NCI-H2107 (cell line): ENCODE data around the gene DLD.
"Not testable (repeated sequence)": the region's sequence is repeated elsewhere in the genome, so short reads cannot be mapped to it uniquely, and the experiment has no call there.

Source experiments
- DNase-seq: peaks from one replicate; lab custom pipeline; 2025; lab: John Stamatoyannopoulos, UW

DLD gene

DNA sequence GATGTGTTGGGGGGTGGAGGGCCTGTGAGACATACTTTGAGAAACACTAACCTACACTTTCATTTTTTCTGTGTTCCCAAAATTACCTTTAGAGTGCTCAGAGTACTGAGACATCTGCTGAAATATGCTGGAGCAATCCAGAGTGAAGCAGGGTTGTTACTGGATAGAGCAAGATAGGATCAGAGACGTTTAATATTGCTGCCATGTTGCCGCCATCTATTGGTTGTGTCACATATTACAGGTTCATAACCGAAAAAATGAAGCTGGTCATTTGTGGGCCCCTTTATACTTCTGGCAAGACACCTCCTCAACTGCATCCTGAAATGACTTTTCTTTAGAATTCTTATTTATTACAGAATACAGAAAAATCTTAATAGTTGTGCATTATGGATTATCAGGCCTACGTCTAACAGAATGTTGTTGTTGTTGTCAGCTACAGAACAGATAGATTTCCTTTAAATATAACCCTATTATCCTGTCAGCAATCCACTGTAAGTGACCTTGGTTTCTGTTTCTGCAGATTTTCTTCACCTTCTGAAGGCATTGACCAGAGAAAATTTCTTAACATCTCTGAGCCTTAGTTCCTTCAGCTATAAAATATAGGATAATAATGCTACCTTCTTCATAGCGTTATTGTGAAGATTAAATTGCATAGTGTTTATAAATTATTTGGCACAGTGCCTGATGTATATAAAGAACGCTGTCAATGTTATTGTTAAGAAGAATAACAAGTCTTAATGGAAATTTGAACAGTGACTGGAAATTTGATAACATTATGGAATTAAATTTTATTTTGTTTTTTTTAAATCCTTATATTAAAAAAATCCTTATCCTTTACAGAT, 16.2 kb upstream of the DLD start:
- DNase-seq = peak; percentile 4

DNA sequence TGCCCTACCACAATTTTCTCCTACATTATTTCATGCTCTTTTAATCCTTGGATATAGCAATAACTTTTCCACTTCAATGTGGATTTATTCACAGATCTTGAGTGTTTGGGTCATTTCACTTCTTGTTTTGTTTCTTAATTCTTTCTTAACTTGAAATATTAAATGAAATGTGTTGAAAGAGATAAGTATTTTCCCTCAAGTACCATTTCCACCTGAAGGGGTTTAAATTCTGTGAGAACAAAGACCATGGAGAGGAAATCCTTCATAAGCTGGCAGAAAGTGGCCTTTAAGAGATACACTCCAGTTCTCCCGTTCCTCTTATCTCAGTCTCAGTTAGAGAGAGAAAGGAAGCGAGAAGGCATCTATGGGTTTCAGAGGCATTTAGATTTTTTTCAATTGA, 14.1 kb upstream of the DLD start:
- DNase-seq = no peak

DNA sequence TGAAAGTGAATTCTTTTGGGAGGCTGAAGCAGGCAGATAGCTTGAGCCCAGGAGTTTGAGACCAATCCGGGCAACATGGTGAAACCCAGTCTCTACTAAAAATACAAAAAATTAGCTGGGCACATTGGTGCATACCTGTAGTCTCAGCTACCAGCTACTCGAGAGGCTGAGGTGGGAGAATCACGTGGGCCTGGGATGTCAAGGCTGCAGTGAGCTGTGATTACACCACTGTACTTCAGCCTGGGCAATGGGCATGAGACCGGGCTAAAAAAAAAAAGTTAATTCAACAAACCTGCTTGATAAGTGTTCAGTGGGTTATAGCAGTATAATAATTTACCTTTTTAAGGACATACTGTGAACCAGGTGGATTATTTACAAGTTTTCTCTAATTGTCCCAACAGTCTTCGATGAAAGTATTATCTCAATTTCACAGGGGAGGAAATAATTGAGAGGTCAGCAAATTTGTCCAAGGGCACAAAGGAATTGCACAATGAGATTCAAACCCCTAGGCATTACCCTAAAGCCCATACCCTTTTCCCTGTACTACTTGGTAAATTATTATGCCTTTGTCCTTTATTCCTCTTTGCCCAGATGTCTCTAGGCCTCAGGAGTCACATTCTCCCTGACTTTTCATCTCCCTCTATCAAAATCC, 13.1 kb upstream of the DLD start:
- no peak for DNase-seq

DNA sequence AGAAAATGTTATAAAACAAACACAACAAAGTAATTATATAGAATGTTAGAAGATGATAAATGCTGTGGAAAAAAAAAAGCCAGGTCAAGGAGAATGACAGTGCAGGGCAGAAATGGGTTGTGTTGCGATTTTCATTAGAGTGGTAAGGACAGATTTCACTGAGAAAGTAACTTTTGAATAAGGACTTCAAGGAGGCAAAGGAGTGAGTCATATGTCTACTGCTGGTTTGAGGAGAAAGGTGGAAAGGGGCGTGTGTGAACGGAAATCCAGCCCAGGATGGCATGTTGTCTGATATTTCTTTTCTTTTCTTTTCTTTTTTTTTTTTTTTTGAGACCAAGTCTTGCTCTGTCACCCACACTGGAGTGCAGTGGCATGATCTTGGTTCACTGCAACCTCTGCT, 12.3 kb upstream of the DLD start:
- DNase-seq = no peak

DNA sequence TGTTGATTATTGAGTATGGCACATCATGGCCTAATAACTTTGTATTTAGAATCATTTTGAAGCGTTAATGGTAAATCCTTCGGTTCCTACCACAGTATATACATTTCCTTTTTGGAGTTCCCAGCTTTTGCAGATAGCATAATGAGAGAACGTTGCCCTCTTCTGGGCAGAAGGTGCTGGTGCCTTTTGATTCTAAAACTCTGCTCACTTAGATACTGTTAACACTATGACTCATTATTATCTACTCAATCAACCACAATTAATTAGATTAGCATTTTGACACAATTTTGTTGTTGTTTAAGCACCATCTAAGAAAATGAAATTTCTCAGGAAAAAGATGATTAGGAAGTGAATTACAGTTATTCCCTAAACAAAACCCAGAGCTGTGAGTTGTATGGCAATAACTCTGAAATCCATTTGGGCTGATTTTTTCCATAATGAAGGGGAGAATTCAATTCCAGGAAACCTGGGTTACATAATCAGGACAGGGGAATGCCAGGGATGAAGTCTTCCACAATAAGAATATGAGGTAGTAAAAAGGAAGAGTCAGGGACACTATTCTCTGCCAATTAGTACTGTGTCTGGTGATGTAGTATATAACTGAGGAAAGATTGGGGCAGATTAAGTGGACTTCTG, 11.5 kb upstream of the DLD start:
- DNase-seq = peak; percentile 3

DNA sequence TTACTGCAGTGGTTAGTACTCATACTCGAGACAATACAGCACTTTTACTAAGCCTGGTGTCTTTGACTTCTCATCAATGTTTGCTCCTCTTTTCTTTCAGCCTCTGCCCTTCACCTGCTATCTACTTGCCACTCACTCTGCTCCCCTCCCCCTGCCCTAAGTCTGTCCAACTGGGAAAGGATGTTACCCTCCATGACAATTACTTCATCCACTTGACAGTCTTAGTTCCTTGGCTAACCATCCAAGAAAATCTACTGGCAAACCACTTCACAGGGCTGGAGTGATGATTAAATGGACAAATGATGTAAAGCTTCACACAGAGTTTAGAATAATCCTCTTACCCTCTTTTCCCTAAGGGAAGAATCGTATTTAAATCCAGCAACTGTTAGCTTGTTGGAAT, 8.2 kb upstream of the DLD start:
- no peak for DNase-seq

DNA sequence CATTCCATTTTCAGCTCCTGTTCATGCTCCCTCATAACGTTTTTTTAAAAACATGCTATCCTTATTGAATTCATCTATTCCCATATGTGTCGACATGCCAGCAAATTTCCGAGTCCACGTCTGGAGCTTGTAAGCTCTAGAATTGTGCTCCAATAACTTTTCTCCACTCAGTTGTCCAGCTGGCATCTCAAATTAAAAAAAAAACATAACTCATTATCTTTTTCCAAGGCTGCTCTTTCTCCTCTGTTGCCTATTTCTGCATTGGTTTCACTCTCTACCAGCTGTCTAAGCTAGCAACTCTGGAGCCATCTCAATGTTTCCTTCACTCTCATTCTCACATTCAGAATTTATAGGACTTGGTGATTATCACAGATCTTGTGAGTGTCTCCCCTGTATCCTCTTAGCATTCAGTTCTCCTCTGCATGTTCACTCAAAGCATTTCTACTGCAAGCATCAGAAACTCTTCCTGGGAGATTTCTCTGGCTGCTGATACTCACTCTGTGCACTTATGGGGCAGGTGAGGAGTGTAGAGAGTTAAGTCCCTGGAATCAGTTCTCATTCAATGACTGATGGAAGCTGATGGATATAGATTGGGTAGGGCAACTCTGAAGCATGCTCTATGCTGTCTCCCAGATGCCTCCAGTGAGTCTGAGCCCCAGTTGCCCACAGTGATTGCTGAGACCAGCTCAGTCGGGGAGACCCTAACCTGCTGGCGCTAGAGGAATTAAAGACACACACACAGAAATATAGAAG, 6.7 kb upstream of the DLD start:
- DNase-seq = no peak

DNA sequence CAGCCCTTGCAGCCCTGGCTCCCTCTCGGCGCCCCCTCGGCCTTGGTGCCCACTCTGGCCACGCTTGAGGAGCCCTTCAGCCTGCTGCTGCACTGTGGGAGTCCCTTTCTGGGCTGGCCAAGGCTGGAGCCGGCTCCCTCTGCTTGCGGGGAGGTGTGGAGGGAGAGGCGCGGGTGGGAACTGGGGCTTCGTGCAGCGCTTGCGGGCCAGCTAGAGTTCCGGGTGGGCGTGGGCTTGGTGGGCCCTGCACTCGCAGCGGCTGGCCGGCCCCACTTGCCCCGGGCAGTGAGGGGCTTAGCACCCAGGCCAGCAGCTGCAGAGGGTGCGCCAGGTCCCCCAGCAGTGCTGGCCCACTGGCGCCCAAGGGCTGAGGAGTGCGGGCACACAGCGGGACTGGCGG, 3.2 kb upstream of the DLD start:
- DNase-seq = not testable (repeated sequence)

DNA sequence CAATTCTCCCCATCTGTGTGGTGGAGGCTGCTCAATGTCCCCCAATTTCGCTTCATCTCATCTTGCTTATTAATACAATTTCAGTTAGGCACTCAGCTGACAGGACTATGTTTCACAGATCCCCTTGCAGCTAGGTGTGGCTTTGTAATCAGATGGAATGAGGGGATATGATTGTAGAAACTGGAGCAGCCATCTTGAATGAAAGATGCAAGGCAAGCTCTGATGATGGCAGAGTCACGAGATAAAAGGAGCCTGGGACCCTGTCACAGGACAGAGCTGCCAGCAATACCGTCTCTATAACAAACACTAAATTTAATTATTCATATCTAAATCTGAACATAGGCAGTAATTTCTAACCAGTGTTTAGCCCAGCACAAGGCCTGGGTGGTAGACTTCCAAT, 991 bp upstream of the DLD start:
- DNase-seq = no peak

DNA sequence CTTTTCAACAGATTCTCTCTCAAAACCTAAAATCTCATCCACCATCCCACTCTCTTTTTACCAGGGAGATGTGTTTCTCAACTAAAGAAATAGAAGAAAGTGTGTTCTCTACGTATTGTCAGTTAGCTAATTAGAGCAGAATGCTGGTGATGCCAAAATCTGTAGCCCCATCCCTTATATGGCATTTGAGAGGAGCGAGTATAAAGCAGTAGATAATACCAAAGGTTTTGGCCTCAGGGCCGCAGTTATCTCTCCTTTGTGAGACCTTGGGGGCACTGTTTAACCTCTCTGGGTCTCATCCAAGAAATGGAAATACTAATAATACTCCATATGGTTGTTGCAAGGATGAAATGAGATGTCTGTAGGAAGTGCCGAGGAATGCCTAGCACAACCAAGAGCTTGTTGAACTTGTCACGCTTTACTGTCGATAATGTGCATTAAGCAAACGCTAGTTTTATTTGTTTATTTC, 456 bp upstream of the DLD start:
- no peak for DNase-seq

DNA sequence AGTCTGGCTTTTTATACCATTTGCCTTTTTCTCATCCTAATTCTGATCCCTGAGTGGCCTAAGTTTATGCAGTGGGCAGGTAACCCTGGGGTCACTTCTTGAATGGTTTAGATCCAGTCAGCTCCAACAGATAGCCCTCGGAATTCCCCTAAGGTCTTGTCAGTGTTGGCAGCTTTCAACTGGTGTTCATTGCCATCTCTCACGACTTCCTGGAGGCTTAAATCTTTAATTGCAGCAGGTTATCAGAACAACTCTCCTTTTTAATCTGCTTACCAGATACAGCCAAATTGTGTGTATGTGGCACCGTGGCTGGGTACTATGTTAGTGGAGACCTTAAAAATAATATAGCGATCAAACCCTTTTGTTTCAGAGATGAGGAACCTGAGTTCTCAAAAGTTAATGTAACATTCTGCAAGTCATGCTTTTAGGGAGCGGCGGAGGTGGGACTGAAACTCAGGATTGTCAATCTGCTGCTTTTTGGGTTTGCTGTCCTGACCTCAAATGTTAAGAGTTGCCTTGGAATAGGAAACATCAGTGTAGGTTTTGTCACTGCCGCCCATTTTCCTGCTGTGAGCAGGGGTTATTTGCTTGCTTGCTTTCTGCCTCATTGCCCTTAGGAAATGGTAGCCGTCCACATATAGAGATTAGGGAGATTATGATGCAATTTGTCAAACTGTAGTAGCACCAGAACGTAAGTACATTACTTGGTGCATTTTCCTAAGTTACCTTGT, 818 bp downstream of the DLD start:
- peak; percentile 6 for DNase-seq

DNA sequence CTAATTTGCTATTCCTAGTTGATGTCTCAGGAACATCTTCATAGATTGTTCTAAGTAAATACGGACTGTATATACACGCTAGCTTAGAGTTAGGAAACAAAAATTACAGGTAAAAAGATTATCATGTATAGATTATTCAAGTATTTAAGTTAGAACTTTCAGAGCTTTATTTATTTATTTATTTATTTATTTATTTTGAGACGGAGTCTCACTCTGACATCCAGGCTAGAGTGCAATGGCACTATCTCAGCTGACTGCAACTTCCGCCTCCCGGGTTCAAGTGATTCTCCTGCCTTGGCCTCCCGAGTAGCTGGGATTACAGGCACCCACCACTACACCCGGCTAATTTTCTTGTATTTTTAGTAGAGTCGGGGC, 1.4 kb downstream of the DLD start:
- DNase-seq = not testable (repeated sequence)

DNA sequence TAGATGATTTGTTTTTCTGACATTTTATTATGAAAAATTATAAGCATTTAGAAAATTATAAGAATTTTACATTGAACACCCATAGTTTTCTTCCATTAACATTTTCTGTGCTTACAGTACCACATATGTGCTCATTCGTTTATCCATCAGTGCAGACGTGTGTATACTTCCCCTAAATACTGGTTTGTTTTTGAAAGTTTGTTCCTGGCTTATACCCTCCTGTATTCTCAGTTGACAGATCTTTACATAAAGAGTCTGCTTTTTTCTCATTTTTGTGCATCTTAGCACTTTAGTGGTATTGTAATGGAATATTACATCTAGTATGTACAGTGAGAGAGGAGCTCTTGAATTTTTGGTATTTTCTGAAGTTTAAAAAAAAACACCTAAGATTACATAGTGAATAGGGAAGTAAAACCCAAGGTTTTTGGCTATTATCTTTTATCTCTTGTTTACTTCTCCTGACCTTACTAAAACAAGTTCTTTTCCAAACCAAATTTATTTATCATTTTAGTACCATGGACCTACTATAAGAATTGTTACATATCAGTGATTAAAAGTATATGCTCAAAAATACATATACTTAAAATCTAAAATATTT, 8.1 kb downstream of the DLD start:
- DNase-seq = no peak

DNA sequence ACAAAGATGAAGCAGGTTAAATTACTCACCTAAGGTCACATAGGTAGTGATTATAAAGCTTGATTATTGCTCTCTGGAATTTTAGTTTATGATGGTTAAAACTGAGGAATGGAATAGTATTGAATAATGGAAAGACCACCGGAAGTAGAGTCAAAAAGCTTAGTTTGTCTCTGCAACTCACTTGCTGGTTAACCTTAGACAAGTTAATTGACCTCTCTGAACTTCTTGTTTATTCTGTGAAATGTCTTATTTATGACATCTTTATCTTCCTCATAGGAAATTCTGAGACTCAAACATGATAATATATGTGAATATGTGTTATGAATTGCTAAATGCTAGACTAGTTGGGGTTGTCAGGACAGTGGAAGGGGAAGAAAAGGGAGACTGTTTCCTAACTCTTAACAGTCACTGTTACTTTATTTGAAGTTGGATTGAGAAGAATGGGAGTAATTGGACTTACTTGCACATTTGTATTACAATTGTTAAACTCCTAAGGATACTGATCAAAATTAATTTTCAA, 9.6 kb downstream of the DLD start:
- DNase-seq = no peak

DNA sequence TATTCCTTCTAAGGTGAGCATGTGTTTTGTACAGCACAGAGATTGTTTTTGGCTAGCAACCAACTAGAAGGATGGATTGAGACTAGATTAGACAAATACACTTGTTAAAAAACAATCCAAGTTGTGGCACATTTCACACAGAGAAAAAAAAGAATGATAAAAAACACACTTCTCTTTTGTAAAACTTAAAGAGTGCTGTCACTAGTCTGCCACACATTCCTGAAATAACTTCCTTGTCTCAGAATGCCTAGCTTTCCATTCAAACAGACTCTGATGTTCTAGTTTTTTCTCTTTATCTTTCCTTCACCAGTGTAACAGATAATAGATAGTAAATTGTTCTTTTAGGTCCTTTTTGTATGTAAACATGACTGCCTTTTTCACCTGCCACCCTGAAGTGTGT, 11.4 kb downstream of the DLD start:
- no peak for DNase-seq

DNA sequence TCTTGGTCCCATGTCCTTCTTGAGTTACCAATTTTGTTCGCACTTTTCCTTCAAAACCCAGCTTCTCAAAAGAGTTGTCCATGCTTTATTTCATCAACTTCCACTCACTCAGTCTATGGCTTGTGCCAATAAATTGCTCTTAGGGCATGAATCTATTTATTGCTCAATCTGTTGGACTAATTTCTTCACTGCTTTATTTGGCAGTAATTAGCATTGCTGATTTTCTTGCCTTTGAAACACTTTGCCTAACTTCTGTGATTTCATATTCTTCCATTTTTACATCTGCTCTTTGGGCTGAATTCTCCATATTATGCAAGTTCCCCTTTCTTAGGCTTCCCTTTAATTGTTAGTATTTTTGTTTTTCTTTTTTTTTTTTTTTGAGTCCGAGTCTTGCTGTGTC, 16.8 kb downstream of the DLD start:
- DNase-seq = no peak

DNA sequence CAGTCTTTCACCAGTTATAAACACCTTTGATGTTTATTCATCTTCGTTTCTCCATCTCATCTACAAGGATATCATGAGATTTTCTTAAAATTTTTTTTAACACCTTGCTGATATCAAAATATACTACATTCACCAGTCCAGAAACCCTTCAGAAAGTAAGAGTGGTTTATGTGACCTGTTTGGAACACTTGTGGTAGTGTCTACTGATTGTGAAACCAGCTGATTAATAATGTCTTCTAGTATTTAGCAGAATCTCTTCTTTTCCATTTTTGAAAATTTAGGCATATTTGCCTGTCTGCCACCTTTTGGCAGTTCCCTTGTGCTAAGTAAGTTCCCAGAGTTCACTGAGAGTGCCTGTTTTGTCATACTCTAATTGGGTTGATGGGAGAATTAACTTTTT, 18.5 kb downstream of the DLD start:
- no peak for DNase-seq

DNA sequence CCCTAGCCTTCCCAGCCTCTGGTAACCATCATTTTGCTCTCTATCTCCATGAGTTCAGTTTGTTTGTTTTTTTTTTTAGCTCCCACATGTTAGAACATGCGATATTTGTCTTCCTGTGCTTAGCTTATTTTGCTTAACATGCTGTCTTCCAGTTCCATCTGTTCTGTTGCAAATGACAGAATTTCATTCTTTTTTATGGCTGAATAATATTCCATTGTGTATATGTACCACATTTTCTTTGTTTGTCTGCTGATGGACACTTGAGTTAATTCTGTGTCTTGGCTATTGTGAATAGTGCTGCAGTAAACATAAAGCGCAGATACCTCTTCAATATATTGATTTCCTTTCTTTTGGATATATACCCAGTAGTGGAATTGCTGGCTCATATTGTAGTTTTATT, 21.0 kb downstream of the DLD start:
- no peak for DNase-seq

DNA sequence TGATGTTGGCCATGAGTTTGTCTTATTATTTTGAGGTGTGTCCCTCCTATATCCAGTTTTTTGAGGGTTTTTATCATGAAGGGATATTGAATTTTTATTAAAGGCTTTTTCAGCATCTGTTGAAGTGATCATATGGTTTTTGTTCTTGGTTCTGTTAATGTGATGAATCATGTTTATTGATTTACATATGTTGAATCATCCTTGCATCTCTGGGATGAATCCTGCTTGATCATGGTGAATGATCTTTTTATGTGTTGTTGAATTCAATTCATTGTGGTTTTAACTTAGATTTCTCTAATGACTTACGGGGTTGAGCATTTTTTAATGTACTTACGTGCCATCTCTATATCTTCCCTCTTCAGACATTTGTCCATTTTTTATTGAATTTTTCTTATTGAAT, 22.9 kb downstream of the DLD start:
- no peak for DNase-seq

DNA sequence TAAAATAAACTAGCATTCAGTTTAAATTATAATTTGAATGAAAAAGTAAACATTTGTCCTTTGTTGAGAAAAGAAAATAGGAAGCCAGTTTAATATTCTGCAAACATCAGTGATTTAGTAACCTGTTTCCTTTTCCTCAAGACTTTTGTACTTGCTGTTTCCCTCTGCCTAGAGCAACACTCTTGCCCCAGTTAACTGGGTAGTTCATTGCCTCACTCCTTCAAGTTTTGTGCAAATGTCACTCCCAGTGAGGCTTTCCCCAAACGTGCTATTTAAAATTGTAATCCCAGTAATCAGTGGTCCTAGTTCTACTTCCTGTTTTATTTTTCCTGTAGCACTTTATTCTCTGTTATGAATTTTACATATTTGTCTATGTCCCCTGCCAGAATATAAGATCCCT, 23.8 kb downstream of the DLD start:
- no peak for DNase-seq

DNA sequence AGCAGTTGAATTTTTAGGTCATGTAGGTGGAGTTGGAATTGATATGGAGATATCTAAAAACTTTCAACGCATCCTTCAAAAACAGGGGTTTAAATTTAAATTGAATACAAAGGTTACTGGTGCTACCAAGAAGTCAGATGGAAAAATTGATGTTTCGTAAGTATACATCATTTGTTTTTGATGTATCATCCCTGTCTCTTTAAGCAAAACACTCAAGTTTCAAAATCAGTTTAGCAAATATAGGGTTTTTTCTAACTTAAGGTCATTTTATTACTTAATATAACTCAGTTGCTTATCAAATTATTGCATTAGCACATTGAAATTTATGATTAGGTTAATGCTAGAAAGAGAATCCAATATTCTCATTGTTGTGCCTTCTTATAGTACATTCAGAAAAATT, 24.6 kb downstream of the DLD start:
- no peak for DNase-seq
